ENCODE data around the gene SHANK1. TPM values are rescaled to one million over a fixed set of nuclear protein-coding genes. Genes with fewer than 3 reads are reported as not detected.

SHANK1 gene
- total RNA-seq, 1 donor from 2014 or later, result 0.22 TPM

DNA sequence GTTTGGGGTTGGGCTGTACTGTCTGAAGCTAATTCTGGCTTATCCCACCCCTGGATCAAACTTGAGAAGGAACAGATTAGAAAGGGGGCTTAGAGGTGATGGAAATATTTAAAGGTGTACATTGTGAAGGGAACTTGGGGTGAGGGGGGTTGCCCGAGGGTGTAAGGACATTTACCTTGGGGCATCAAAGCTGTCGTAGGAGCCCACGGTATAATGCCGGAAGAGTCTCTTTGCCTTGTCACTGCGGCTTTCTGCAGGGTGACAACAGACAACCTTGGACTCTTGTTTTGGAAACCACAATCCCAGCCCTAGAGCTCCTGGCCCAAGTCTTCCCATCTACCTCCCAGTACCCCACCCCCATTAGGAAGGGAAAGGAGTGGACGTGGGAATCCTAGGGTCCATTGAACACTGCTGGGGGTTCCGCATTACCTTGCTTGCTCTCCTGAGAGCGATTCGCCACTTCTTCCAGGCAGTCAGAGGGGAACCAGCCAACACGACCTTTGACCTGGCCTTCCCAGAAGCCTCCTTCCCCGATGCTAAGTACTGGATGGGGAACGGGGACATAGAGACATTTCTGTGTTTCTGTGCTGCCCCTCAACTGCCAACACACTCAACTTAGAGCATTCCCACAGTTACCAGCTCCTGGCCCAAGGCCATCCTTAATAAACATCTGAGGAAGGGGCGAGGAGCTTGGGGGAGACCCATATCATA lies 22.0 kb downstream of the SHANK1 start:
- intact Hi-C loops (cut with DNase I), result no loop called here
- DNase-seq (ENCODE audit: missing footprints) (no peak), ATAC-seq (no peak)

DNA sequence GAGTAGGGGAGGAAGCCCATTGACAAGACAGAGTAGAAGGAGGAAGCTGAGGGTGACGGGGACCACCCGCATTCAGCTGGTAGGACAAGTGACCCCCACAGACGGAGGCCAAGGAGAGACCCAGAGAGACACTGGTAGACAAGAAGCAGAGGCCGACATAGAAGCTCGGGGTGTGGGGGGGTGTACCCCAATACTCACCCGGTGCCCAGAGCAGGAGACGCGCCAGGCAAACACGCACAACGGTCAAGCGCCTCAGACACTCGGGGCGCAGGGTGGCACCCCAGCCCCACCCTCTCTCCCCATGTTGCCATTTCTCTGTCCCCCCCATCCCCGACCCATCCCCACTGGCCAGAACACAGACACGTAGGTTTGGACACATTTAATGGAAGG lies 23.5 kb downstream of the SHANK1 start:
- intact Hi-C loops (cut with DNase I), result no loop called here
- no peak for ATAC-seq
- no peak for DNase-seq (ENCODE audit: missing footprints)

DNA sequence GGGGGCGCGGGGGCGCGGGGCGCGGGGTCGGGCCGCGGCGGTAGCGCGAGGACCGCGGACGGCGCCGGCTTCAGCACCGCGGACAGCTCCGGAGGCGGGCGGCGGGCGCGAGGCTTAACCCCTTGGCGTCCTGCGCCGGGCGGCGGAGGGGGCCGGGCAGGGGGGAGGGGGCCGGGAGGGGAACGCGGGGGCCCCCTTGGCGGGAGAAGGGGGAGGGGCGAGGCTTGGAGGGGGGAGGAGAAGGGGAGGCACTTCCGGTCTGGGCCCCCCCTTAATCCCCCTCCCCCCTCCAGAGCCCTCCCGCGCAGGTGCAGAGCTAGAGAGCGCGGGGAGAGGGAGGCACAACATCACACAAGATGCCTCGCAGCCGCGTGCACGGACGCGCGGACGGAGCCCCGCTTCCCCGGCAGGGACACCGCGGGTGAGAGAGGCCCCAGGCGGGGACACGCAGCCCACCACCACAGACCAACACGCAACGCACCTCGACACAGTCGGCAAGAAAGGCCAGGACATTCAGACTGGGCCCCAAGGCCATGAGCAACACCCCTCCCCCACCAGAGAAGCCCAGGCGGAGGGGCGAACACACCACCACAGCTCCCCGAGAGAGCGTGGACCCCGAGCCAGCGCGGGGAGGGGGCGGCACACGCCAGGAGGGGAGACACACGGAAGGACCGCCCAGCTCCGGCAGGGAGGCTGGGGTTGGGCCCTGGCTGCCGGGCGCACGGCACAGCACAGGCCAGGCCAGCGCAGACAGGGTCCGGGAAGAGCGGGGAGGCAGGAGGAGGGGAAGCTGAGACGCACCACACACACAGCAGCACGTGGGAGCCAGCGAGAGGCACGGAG lies 24.1 kb downstream of the SHANK1 start:
- ATAC-seq, result no peak
- intact Hi-C loops (cut with DNase I), result no loop called here
- no peak for DNase-seq (ENCODE audit: missing footprints)

DNA sequence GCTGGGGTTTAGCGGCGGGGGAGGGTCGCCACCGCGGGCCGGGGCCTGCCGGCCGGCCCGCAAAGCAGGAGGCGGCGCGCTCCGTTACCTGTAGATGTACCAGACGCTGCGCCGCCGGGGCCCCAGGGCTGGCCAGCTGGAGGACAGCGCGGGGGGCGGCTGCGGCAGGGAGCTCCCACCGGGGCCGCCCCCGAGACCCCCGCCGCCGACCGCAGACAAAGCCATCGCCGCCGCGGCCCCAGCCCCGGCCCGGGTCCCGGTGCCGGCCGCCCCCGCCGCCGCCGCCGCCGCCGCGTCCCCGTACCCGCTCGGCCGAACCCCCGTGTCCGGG lies 24.8 kb downstream of the SHANK1 start:
- no peak for DNase-seq (ENCODE audit: missing footprints)
- intact Hi-C loops (cut with DNase I), result no loop called here
- no peak for ATAC-seq

DNA sequence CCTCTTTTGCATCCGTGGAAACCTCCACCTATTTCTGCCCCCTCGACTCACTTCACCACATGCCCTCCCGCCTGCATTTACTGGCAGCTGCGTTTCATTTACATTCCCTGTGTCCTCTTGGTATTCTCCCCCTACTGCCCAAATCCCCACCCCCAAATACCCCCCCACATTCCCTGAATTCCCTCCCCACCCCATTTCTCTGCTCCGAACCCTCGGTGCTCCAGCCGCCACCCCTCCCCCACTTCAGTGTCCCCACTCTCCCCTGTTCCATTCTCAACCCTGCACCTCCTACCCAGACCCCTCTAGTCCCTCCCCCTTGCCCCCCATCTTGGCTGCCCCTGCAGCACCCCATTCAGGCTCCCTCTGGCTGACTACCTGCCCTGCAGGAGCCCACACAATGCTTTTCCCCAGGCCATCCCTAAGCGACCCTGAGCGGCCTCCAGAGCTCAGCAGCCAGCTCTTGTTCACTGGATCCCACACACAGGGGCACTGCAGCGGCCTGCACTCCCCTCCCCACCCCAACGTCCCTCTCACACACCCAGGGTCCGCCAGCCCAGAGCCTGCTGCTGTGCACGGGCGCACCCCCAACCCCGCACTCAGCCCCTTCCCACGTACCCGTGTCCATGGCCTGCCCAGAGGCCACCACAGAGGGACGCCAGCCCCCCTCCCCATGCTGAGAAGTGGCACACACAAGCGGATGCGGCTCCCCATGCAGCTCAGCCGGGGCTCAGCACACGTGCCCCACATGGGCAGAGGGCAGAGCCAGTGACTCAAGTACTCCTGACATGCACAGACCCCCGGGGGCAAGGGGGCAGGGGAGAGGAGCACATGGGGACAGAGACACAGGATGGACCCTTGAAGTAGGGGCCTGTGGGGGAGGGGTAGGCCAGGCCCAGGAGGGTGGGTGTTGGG lies 26.3 kb downstream of the SHANK1 start:
- intact Hi-C loops (cut with DNase I), result no loop called here
- DNase-seq (ENCODE audit: missing footprints), result no peak
- ATAC-seq, result no peak

DNA sequence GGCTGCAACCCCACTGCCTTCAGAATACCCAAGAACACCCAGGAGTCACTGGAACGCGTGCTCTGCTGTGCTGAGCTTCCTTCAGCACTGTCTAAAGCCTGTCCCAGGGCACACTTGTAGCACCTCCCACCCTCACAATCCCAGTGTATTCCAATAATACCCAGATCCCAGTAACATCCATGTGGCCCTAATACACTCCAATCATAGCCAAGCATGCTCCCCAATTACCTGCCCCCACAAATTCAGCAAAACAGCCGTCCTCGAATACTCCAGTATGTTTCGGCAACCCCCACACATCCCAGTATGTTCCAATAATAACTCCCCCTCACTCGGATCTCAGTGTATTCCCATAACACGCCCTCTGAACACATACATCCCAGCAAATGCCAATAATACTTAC lies 29.2 kb downstream of the SHANK1 start:
- ATAC-seq (no peak), DNase-seq (ENCODE audit: missing footprints) (no peak)
- intact Hi-C loops (cut with DNase I), result no loop called here

DNA sequence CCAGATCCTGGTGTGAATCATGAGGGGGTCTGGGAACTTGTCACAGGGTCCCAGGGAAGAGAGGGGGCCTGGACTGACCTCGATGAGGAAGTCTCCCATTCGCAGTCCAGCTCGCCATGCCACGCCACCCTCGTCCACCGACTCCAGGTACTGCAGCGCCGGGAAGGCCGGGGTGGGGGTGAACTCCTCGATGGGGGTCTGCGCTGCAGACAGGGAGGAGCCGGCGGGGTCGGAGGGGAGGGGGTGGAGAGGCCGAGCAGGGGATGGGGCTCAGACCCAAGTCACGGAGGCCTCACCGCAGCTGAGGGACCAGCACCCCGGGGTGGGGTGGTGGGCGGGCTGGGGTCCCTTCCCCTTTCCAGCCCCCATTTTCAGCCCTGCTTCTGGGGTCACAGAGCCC lies 30.8 kb downstream of the SHANK1 start:
- DNase-seq (ENCODE audit: missing footprints) (no peak), ATAC-seq (no peak)
- intact Hi-C loops (cut with DNase I), result no loop called here

DNA sequence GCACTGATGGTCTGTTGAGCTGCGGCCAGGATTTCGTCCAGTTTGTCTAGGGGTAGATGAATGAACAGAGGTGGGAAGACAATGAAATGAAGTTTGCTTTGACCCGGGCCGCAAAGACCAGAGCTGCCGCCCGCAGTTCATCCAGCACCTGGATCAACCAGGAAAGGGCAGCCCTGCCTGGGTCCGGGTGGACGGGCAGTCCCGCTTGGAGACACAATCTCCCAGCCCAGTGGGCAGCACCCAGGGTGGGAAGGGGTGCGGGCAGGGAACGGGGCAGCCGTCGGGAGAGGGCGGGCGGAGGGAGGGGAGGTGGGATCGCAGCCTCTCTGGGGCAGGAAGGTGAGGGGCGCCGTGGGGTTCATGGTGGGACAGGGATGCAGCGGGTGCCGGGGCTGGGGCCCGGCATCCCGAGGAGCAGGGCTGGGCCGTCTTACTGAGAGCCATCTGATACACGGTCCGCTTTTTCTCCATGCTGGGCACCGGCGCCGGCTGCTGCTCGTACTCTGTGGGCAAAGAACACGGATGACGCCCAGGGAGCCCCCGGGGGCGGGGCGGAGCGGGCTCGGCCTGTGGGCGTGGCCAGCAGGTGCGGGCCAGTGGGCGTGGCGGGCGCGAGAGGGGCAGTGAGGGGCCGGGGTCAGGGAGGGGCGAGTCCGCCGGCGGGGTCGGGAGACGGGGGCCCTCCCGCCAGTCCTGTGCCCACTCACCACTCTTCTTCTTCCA lies 33.1 kb downstream of the SHANK1 start:
- no peak for ATAC-seq
- DNase-seq (ENCODE audit: missing footprints), result no peak
- intact Hi-C loops (cut with DNase I), result no loop called here

DNA sequence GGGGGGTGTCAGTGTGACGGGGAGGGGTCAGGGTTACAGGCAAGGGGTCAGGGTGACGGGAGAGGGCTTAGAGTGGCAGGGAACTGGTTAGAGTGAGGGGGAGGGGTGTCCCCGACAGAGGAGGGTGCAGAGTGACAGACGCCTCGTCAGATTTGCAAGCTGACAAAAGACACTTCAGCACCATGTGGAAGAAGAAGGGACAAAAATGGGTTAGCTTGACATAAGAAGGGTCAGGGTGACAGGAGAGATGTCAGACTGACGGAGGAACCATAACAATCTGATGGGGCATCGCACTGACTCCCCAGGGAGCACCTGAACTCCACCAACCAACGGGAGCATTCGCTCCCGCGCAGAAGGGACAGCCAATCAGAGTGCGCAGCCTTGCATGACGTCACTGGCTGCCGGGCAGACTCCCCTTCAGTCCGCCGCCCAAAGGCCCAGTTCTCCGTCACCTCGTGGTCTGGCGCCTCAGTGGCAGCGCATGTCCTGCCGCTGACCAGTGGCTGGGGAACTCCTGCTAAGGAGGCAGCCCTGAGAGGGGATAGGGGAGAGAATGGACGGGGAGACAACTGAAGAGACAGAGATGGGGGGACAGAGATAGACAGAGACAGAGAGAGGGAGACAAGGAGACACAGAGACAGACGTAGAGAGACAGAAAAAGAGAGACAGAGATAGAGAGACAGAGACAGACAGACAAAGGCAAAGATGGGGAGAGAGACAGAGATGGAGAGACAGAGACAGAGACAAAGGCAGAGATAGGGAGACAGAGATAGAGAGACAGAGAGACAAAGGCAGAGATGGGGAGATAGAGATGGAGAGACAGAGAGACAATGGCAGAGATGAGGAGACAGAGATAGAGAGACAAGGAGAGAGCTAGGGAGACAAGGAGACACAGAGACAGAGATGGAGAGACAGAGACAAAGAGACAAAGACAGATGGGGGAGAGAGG lies 40.2 kb downstream of the SHANK1 start:
- peak; percentile 88 for ATAC-seq
- peak; percentile 83 for DNase-seq (ENCODE audit: missing footprints)
- intact Hi-C loops (cut with DNase I), result no loop called here

DNA sequence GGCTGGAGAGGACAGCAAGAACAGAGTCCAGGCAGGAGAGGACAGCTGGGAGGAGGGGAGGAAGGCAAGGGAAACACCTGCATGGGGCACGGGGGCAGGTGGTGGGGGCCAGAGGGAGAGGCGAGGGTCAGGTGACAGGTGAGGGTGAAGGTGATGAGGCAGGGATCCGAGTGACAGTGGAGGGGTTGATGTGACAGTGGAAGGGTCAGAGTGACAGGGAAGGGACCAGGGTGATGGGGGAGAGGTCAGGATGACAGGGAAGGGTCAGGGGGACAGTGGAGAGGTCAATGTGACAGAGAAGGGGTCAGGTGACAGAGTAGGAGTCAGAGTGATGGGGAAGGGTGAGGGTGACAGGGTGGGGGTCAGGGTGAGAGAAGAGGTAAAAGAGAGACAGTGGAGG lies 41.3 kb downstream of the SHANK1 start:
- intact Hi-C loops (cut with DNase I), result no loop called here
- DNase-seq (ENCODE audit: missing footprints), result no peak
- ATAC-seq, result no peak

DNA sequence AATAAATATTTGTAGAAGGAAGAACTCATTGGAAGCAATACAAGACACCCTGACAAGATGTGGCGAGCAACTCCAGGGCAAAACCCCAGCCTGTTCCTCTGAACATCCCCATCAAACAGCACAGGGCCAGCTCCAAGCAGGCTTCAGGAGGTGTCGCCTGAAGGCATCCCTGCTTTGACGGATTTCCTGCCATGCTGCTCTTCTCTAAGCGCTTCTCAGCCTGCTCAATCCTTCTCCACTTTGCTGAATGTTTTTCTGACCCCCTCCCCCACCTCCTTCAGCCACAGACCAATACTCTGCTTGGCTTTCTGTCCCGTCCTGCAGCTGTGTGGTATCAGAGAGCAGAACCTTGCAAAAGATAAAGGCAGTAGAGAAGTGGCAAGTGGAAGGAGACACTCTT lies 42.0 kb downstream of the SHANK1 start:
- ATAC-seq (no peak), DNase-seq (ENCODE audit: missing footprints) (no peak)
- intact Hi-C loops (cut with DNase I), result no loop called here

DNA sequence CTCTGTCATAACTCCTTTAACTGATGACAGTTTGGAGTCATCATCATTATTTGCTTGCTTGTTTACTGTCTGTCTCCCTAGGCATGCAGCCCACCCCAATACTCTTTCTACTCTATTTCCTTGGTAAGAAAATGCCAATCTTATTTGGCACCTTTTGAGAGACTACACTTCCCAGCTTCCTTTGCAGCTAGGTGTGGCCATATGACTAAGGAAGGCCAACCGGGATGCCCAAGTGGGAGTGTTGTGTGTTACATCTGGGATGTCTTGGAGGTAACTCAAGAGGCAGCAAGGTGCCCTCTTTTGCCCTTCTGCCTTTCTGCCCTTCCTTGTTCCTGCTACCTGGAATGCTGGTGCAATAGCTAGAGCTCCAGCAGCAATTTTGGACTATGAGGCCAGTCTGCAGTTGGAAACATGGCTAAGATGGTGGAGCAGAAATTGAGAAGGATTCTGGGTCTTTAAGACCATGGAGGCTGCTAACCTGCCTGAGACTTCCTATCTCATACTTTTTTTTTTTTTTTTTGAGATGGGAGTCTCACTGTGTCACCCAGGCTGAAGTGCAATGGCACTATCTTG lies 42.9 kb downstream of the SHANK1 start:
- DNase-seq (ENCODE audit: missing footprints), result no peak
- ATAC-seq, result no peak
- intact Hi-C loops (cut with DNase I), result no loop called here

DNA sequence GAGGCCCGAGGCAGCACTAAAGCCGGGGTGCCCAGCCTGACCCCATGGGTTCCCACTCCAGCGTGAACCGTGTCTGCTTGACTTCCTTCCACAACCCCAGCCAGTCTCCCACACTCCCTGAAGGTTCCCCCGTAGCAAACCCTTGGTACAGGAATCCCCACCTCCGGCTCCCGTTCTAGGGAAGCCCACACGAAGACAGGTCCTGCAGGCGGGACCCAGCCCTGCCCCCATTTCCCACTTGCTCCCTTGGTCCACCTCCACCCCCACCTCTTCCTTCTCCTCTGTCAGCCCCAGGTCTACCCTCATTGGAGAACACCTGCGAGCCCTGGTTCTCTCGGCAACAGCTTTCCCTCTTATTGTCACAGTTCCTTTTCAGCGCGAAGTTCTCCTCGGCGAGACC lies 46.5 kb downstream of the SHANK1 start:
- intact Hi-C loops (cut with DNase I), result no loop called here
- ATAC-seq, result no peak
- DNase-seq (ENCODE audit: missing footprints), result no peak

DNA sequence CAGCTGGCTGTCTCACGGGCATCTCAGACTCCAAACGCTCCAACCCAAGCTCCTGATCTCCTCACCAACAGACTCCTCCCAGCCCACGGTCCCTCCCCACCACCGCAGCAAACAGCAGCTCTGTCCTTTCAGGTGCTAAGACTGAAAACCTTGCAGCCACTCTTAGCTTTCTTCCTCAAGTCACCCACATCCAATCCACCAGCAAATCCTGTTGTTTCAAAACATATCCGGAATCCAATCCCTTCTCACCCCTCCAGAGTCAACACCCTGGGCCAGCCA lies 49.6 kb downstream of the SHANK1 start:
- intact Hi-C loops (cut with DNase I), result no loop called here
- no peak for ATAC-seq
- DNase-seq (ENCODE audit: missing footprints), result no peak

DNA sequence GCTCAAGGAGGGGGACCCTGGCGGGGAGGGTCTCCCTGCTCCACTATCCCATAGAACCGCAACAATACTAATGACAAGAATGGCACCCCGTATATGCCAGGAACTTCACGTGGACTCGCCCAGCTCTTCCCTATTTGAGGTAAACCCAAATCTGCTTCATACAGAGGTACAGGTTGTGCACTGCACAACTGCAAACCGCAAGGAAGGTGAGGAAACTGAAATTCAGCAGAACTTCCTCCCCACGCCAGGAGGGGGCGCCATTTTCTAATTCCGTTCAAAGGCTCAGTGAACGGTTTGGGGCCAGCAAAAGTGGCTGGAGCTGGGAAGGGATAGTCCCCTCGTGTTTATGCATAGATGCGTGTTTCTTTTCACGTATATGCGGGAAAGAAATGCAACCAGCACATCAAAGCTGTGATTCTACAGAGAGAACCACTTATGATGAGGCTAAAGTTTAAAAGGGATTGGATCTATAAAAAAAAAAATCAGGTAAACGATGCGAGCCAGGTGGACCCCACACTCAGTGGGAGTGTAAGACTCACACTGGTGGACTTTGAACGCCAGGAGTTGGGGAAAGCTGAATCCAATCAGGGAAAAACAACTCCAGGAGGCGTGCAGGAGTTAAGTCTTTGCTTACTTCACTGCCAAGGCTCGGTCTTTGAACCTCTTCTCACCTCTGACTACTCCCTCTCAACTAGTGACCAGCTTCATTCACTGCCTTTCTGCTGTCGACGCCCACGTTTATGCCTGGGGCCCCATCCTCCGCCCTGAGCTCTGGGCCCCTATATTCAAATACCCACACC lies 50.1 kb downstream of the SHANK1 start:
- ATAC-seq (no peak), DNase-seq (ENCODE audit: missing footprints) (no peak)
- intact Hi-C loops (cut with DNase I), result no loop called here

DNA sequence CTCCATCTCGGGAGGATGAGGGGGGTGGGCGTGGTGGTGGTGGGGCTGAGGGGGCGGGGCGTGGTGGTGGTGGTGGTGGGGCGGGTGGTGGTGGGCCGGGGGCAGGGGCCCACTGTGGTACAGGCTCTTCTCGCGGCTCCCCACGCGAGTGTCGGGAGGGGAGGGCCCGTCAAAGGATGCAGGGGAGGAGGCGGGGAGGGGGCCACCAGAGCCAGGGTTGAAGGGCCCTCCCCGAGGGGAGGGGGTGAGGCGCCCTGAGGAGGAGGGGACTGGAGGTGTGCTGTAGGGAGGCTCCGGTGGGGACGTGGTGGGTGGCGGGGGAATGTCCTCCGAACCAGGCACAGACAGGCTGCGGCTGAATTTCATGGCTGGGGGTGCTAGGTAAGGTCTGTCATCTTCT lies 50.7 kb downstream of the SHANK1 start:
- intact Hi-C loops (cut with DNase I), result no loop called here
- ATAC-seq (no peak), DNase-seq (ENCODE audit: missing footprints) (no peak)

DNA sequence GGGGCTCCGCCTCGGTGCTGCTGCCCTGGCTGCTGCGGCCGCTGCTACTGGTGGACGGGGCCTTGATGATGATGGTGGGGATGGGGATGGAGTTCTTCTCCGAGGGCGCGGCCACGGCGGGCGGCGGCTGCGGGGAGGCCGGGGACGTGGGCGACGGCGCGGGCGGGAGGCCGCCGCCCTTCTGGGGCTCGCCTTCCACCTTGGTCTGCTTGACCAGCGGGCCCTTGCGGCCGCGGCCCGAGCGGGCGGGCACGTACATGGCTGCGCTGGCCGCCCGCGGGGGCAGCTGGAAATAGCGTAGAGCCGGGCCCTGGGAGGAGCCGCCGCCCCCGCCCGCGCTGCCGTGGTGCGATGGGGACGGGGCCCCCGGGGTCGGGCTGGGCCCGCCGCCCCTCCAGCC lies 51.2 kb downstream of the SHANK1 start:
- intact Hi-C loops (cut with DNase I), result no loop called here
- ATAC-seq (no peak), DNase-seq (ENCODE audit: missing footprints) (no peak)
